Rectal smooth muscle tissue (tissue), 1 donor: Measurements from ENCODE around the gene HNRNPM.
A peak's percentile ranks its signal among the peaks of the same experiment; 100 is the strongest.
"Not testable (repeated sequence)": the region's sequence is repeated elsewhere in the genome, so short reads cannot be mapped to it uniquely, and the experiment has no call there.

ENCODE experiments used
- H3K27ac ChIP-seq: one replicate; pipeline ENCODE4 v1.7.0; 2013; ENCODE audit warnings: low read depth, low read length, inconsistent platforms
- H3K27me3 ChIP-seq: one replicate; pipeline ENCODE4 v1.7.0; 2013; ENCODE audit warnings: low read length; ENCODE audit not compliant: control insufficient read depth, insufficient read depth
- H3K36me3 ChIP-seq: one replicate; pipeline ENCODE4 v1.7.0; 2013; ENCODE audit warnings: low read length; ENCODE audit not compliant: control insufficient read depth, insufficient read depth
- H3K4me1 ChIP-seq: one replicate; pipeline ENCODE4 v1.7.0; 2013; ENCODE audit warnings: low read length; ENCODE audit not compliant: control insufficient read depth, insufficient read depth
- H3K4me3 ChIP-seq: one replicate; pipeline ENCODE4 v1.7.0; 2013; ENCODE audit warnings: low read length
- H3K9ac ChIP-seq: one replicate; pipeline ENCODE4 v1.7.0; 2013; ENCODE audit warnings: low read length

HNRNPM gene

GRCh38 chr19:8438236-8438635 is 6.5 kb upstream of the HNRNPM start:
- no peaks in the 10 kb centered on the region for H3K36me3 ChIP-seq
- no peaks in the 10 kb centered on the region for H3K4me1 ChIP-seq
- H3K27ac ChIP-seq = no peak overlapping the region
- no peak overlapping the region for H3K9ac ChIP-seq
- H3K27me3 ChIP-seq = no peaks in the 10 kb centered on the region
- H3K4me3 ChIP-seq = no peak overlapping the region

- Histone ChIP-seq H3K4me3 (no peak overlapping the region), H3K27me3 (no peaks in the 10 kb centered on the region), H3K36me3 (no peaks in the 10 kb centered on the region), H3K9ac (no peak overlapping the region), H3K27ac (no peak overlapping the region), H3K4me1 (peaks cover 13% of the 10 kb centered on the region)
Measured at GRCh38 chr19:8441725-8442544, 2.8 kb upstream of the HNRNPM start.

DNA sequence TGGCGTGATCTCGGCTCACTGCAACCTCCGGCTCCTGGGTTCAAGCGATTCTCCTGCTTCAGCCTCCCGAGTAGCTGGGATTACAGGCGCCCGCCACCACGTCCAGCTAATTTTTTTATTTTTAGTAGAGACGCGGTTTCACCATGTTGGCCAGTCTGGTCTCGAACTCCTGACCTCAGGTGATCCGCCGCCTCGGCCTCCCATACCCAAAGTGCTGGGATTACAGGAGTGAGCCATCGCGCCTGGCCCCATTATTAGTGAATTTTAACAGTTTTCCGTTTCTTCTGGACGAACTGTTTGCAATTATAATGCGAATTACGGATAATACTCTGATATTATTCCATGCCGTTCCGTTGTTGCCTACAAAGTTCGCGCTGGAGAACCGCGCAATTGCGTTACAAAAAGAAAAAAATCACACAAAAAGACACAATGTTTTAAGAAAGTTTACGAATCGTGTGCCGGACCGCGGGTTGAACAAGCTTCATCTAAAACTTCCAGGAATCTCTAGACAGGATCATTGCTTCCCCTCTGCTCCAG is 567 bp upstream of the HNRNPM start:
- H3K4me3 ChIP-seq = peak overlapping the region; percentile 96
- not testable (repeated sequence) for H3K36me3 ChIP-seq, H3K27me3 ChIP-seq
- peak overlapping the region; percentile 92 for H3K27ac ChIP-seq
- H3K4me1 ChIP-seq = peaks cover 18% of the 10 kb centered on the region
- H3K9ac ChIP-seq = peak overlapping the region; percentile 80

DNA sequence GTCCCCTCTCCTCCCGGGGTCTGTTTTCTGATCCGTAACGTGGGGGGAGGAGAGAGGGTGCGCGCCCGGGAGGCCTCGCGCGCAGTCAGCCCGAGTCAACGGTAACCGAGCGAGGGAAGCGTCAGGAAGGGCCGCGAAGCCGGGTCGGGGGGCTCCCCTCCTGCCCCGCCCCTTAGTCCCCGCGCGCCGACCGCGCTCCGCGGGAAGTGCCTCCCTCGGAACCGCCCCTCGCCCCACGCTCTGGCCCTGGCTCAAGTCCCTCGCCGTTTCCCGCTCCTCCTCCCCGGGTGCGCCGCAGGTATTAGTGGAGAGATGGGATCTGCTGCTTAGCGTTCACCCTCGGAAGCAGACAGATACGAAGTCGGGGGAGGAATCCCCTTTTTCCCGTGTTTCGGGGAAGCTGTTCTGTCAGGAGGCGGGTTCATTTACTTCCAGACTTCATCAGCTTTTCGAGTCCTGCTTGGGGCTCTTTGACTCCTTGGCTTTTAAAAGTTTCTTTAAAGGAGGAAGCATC is 770 bp downstream of the HNRNPM start:
- peak overlapping the region; percentile 98 for H3K27ac ChIP-seq
- peaks cover 18% of the 10 kb centered on the region for H3K4me1 ChIP-seq
- no peaks in the 10 kb centered on the region for H3K27me3 ChIP-seq
- peak overlapping the region; percentile 99 for H3K9ac ChIP-seq
- no peaks in the 10 kb centered on the region for H3K36me3 ChIP-seq
- H3K4me3 ChIP-seq = peak overlapping the region; percentile 96

GRCh38 chr19:8446061-8446709 is 1.4 kb downstream of the HNRNPM start:
- no peaks in the 10 kb centered on the region for H3K36me3 ChIP-seq
- H3K4me1 ChIP-seq = peaks cover 18% of the 10 kb centered on the region
- no peaks in the 10 kb centered on the region for H3K27me3 ChIP-seq
- H3K9ac ChIP-seq = peak overlapping the region; percentile 99
- H3K27ac ChIP-seq = peak overlapping the region; percentile 98
- H3K4me3 ChIP-seq = peak overlapping the region; percentile 96

DNA sequence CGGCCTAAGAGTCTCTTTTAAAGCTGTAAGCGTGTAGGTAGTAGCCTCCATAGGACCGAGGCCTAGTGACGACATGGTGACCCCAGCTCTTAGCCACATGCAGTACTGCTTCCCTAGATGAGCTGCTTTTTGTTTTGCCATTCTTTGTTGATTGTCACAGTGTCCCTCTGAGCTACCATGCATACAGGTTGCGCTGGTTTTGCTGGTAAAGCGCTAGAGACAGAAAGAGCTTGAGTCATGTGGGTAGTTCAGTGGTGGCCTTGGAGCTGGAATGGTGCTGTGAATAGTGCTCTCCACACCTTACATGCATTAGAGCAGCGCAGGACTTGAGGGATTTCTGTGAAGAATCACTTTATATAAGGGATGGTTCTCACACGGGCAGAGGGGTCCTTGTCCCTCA is 5.1 kb downstream of the HNRNPM start:
- H3K36me3 ChIP-seq = no peaks in the 10 kb centered on the region

DNA sequence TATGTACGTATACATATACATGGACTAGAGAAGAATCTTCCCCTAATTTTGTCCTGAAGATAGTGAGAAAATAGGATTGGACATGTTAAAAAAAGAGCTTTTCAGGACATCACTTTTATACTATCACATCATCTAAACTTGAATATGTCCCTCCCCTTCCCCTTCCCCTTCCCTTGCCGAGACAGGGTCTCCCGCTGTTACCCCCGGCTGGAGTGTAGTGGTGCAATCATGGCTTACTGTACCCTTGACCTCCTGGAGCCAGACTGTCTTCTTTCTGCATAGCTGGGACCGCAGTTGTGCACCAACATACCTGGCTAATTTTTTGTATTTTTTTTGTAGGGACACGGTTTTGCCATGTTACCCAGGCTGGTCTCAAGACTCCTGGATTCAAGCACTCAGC is 6.6 kb downstream of the HNRNPM start:
- Histone ChIP-seq H3K4me1 (peaks cover 14% of the 10 kb centered on the region), H3K4me3 (no peak overlapping the region), H3K36me3 (peaks cover 4% of the 10 kb centered on the region), H3K27me3 (no peaks in the 10 kb centered on the region), H3K27ac (no peak overlapping the region), H3K9ac (no peak overlapping the region)

More for the DNA sequence above, 5.1 kb downstream of the HNRNPM start:
- H3K27ac ChIP-seq = no peak overlapping the region
- H3K4me1 ChIP-seq = peaks cover 22% of the 10 kb centered on the region
- H3K9ac ChIP-seq = no peak overlapping the region
- H3K27me3 ChIP-seq = no peaks in the 10 kb centered on the region
- H3K4me3 ChIP-seq = no peak overlapping the region

DNA sequence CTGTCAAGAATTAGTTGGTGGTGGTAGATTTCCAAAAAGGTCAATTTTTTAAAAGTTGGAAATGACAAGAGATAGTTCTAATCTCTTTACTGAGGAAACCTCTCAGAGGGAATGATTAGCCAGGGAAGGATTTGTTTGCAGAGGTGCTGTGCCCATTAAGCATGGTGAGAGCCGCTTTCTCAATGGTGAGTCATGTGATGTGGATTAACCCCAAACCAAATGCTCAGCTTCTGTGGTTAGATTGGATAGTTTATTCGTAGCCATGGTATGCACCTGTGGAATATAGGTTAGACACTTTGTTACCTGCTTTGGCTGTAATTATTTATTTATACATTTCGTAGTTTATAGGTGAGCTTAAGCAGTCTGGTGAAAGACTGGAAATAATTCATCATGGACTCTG is 7.1 kb downstream of the HNRNPM start:
- peaks cover 9% of the 10 kb centered on the region for H3K4me1 ChIP-seq
- H3K4me3 ChIP-seq = no peak overlapping the region
- H3K27ac ChIP-seq = no peak overlapping the region
- H3K36me3 ChIP-seq = peaks cover 4% of the 10 kb centered on the region
- H3K27me3 ChIP-seq = no peaks in the 10 kb centered on the region
- no peak overlapping the region for H3K9ac ChIP-seq

DNA sequence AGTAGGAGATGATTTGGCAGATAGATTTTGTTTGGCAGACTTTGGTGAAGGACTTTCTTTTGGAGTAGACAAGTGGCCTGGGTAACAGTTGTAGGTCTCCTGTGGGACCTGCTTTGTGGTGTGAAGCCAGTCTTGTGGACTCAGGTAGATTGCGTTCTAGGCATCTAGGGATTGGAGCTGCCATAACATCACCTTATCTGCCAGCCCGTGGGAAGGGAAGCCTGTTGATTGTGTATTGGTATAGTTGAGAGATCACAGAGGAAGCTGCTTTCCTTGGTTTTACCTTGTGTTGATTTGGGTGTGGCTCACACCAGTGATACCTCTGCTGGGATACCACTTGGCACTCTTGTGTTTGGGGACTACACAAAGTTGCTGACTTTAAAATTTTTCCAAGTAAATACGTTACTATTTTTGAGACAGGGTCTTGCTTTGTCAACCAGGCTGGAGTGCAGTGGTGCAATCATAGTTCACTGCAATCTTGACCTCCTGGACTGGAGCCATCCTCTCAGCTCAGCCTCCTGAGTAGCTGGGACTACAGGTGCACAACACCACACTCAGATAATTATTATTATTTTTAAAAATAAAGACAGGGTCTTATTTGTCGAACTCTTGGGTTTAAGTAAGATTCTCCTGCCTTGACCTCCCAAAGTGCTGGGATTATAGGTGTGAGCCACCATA is 7.8 kb downstream of the HNRNPM start:
- no peak overlapping the region for H3K4me3 ChIP-seq
- no peak overlapping the region for H3K27ac ChIP-seq
- H3K4me1 ChIP-seq = peaks cover 10% of the 10 kb centered on the region
- H3K9ac ChIP-seq = no peak overlapping the region
- no peaks in the 10 kb centered on the region for H3K27me3 ChIP-seq
- peaks cover 4% of the 10 kb centered on the region for H3K36me3 ChIP-seq

DNA sequence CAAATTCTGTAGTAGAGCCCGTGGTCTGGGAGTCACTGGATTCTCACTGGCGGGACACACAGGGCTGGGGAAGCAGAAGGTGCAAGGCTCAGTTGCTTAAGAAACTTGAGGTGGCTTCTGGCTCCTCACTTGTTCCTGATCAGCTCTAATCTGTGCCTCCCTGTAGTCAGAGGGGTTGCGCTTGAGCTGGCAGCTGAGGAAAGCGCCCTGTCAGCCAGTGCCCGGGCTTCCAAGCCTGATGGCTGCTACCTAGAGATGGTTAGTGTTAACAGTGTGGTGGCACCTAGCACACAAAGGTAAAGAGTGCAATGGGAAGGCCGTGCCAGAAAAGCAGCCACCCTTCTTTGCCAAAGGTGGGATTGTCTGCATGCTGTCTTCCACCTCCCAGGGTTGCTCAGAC is 8.8 kb downstream of the HNRNPM start:
- H3K27ac ChIP-seq = no peak overlapping the region
- no peak overlapping the region for H3K9ac ChIP-seq
- peaks cover 4% of the 10 kb centered on the region for H3K36me3 ChIP-seq
- H3K27me3 ChIP-seq = no peaks in the 10 kb centered on the region
- no peak overlapping the region for H3K4me3 ChIP-seq
- H3K4me1 ChIP-seq = peaks cover 14% of the 10 kb centered on the region

DNA sequence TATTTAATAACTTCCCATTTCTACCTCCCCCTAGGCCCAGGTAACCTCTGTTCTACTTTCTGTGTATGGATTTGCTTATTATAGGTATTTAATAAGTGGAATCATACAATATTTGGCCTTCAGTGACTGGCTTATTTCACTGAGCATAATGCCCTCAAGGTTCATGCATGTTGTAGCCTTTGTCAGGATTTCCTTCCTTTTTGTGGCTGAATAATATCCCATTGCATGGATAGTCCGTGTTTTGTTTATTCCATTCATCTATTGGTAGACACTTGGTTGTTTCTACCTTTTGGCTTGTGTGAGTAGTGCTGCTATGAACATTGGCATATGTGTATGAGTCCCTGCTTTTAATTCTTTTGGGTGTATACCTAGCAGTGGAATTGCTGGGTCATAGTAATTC is 9.4 kb downstream of the HNRNPM start:
- Histone ChIP-seq H3K36me3 (peaks cover 4% of the 10 kb centered on the region), H3K27ac (no peak overlapping the region), H3K27me3 (no peaks in the 10 kb centered on the region), H3K4me3 (no peak overlapping the region), H3K9ac (no peak overlapping the region), H3K4me1 (peaks cover 15% of the 10 kb centered on the region)

GRCh38 chr19:8455018-8455417 is 10.2 kb downstream of the HNRNPM start:
- Histone ChIP-seq H3K36me3 (peaks cover 4% of the 10 kb centered on the region), H3K4me3 (no peak overlapping the region), H3K4me1 (peaks cover 17% of the 10 kb centered on the region), H3K27ac (no peak overlapping the region), H3K27me3 (no peaks in the 10 kb centered on the region), H3K9ac (no peak overlapping the region)
